Kidney tubule cell (primary cell): ENCODE measurements around the gene DACT2.
"Not testable (repeated sequence)": the region's sequence is repeated elsewhere in the genome, so short reads cannot be mapped to it uniquely, and the experiment has no call there.

Experiments used
- DNase-seq: peaks from one replicate; pipeline ENCODE4 v3.0.0-alpha.2; 2018; ENCODE audit warnings: low spot score

The DACT2 gene

GRCh38 chr6:168326294-168327261 is 7.0 kb upstream of the DACT2 start:
- DNase-seq: peak; percentile 6

GRCh38 chr6:168322966-168323365 is 3.4 kb upstream of the DACT2 start:
- peak; percentile 13 for DNase-seq

GRCh38 chr6:168320634-168321033 is 1.1 kb upstream of the DACT2 start:
- no peak for DNase-seq

- DNase-seq: no peak
These were observed 848 bp downstream of the DACT2 start for GRCh38 chr6:168318579-168319278.

GRCh38 chr6:168318090-168318489 is 1.5 kb downstream of the DACT2 start:
- DNase-seq: no peak

GRCh38 chr6:168315596-168315995 is 4.0 kb downstream of the DACT2 start:
- peak; percentile 35 for DNase-seq

GRCh38 chr6:168314948-168315347 is 4.6 kb downstream of the DACT2 start:
- DNase-seq: peak; percentile 52

GRCh38 chr6:168314021-168314420 is 5.6 kb downstream of the DACT2 start:
- no peak for DNase-seq

- DNase-seq: peak; percentile 9
These were observed 6.1 kb downstream of the DACT2 start for GRCh38 chr6:168313431-168314011.

GRCh38 chr6:168312125-168312507 is 7.5 kb downstream of the DACT2 start:
- not testable (repeated sequence) for DNase-seq

- no peak for DNase-seq
These were observed 8.0 kb downstream of the DACT2 start for GRCh38 chr6:168311410-168312124.

- DNase-seq: no peak
These were observed 8.6 kb downstream of the DACT2 start for GRCh38 chr6:168310945-168311344.

GRCh38 chr6:168310403-168310802 is 9.2 kb downstream of the DACT2 start:
- DNase-seq: no peak

- DNase-seq: no peak
These were observed 9.6 kb downstream of the DACT2 start for GRCh38 chr6:168309997-168310396.

GRCh38 chr6:168309183-168309582 is 10.4 kb downstream of the DACT2 start:
- no peak for DNase-seq

GRCh38 chr6:168308390-168309144 is 11.0 kb downstream of the DACT2 start:
- no peak for DNase-seq

GRCh38 chr6:168307695-168308021 is 11.9 kb downstream of the DACT2 start:
- DNase-seq: no peak

GRCh38 chr6:168307015-168307694 is 12.4 kb downstream of the DACT2 start:
- no peak for DNase-seq

GRCh38 chr6:168305863-168306262 is 13.7 kb downstream of the DACT2 start:
- no peak for DNase-seq

GRCh38 chr6:168305096-168305749 is 14.4 kb downstream of the DACT2 start:
- DNase-seq: no peak

GRCh38 chr6:168304752-168305015 is 14.9 kb downstream of the DACT2 start:
- DNase-seq: no peak
